Tibial nerve (tissue), 4 donors: ENCODE data around the gene SNX10. TPM values are rescaled to one million over a fixed set of nuclear protein-coding genes. Genes with fewer than 3 reads are reported as not detected.

Source experiments
- DNase-seq, 2 donors: peaks; one replicate each; pipeline ENCODE4 v3.0.0-alpha.2; 2019; ENCODE audit warnings: low spot score in 2 of 2
- H3K27ac ChIP-seq, 4 donors: fragments of 200-600 bp; sonication (generic) in 3 of 4; one replicate each; pipeline ENCODE4 v1.5.1; 2017 to 2019; ENCODE audit warnings: mild to moderate bottlenecking in 1 of 4
- H3K27me3 ChIP-seq, 2 donors: fragments of 200-600 bp; sonication (generic) in 1 of 2; one replicate each; pipeline versions ENCODE4 v1.5.1 to v1.6.0; 2017 to 2019
- H3K36me3 ChIP-seq, 3 donors: fragments of 200-600 bp; sonication (generic); one replicate each; pipeline ENCODE4 v1.5.1; 2018 to 2019
- H3K4me1 ChIP-seq, 4 donors: fragments of 200-600 bp; sonication (generic) in 3 of 4; one replicate each; pipeline ENCODE4 v1.5.1; 2017 to 2019
- H3K4me3 ChIP-seq, 4 donors: fragments of 200-600 bp; sonication (generic) in 3 of 4; one replicate each; pipeline ENCODE4 v1.5.1; 2017 to 2019; ENCODE audit warnings: mild to moderate bottlenecking in 1 of 4, moderate library complexity in 1 of 4
- H3K9me3 ChIP-seq, 4 donors: fragments of 200-600 bp; sonication (generic) in 3 of 4; one replicate each; pipeline ENCODE4 v1.5.1; 2017 to 2019
- CTCF ChIP-seq, 5 experiments: fragments of 200-600 bp in 3 of 5; fragments of 450-650 bp in 2 of 5; sonication (generic) in 3 of 5; IDR thresholded peaks; one replicate each; pipeline ENCODE4 v1.5.1; 2016 to 2019; ENCODE audit warnings: antibody characterized with exemption in 5 of 5, mild to moderate bottlenecking in 3 of 5, moderate library complexity in 2 of 5
- EP300 ChIP-seq, 2 donors: sonication (generic); formaldehyde crosslinking; IDR thresholded peaks; one replicate each; pipeline ENCODE4 v1.6.1; 2017; ENCODE audit warnings: antibody characterized with exemption in 2 of 2, mild to moderate bottlenecking in 1 of 2
- POLR2A ChIP-seq, 2 donors: fragments of 450-650 bp; IDR thresholded peaks; one replicate each; pipeline ENCODE4 v1.6.1; 2017; ENCODE audit warnings: antibody characterized with exemption in 2 of 2, mild to moderate bottlenecking in 2 of 2, moderate library complexity in 2 of 2
- WGBS, 2 donors: methylation state at CpG; one replicate each; pipeline ENCODE4 v1.1.5; 2018; 5-methylcytosine and 5-hydroxymethylcytosine counted together
- total RNA-seq, 4 donors: library from RNA; depleted of rRNA; stranded (reverse); fragments of >200 nt; gene quantifications; one replicate each; pipeline ENCODE4 v1.1.0, GENCODE V29; 2016

Gene SNX10
- total RNA-seq, 4 donors from 2014 or later, result 1.7 to 15.9 (median 2.5) TPM

- Histone ChIP-seq H3K27me3 (no peaks in the 10 kb centered on the region), H3K4me3 (no peak overlapping the region), H3K36me3 (no peaks in the 10 kb centered on the region), H3K27ac (no peak overlapping the region), H3K4me1 (no peaks in the 10 kb centered on the region), H3K9me3 (peaks cover 0 to 27% (median 2%) of the 10 kb centered on the region in 4 donors)
- 67 to 73% methylated on average over 5 of the region's 5 CpGs for WGBS, 2 donors
- DNase-seq, result no peak
- TF ChIP-seq EP300 (IDR thresholded peaks at IDR 0.05) (no peak), POLR2A (IDR thresholded peaks at IDR 0.05) (no peak), CTCF (IDR thresholded peaks at IDR 0.05) (no peak)
Measured at GRCh38 chr7:26265499-26266075, 26.1 kb upstream of the SNX10 start.

GRCh38 chr7:26267601-26268166, 24.0 kb upstream of the SNX10 start:
- 94 to 97% methylated on average over 9 of the region's 9 CpGs for WGBS, 2 donors
- Histone ChIP-seq H3K4me3 (no peak overlapping the region), H3K36me3 (no peaks in the 10 kb centered on the region), H3K27ac (no peak overlapping the region), H3K9me3 (peaks cover 0 to 27% (median 2%) of the 10 kb centered on the region in 4 donors), H3K4me1 (no peaks in the 10 kb centered on the region), H3K27me3 (no peaks in the 10 kb centered on the region)
- DNase-seq, result no peak
- TF ChIP-seq CTCF (IDR thresholded peaks at IDR 0.05) (no peak), EP300 (IDR thresholded peaks at IDR 0.05) (no peak), POLR2A (IDR thresholded peaks at IDR 0.05) (no peak)

GRCh38 chr7:26275213-26275612, 16.4 kb upstream of the SNX10 start:
- no peaks in the 10 kb centered on the region for H3K36me3 ChIP-seq
- H3K27ac ChIP-seq, result no peak overlapping the region
- DNase-seq, result no peak
- no peaks in the 10 kb centered on the region for H3K9me3 ChIP-seq
- no peaks in the 10 kb centered on the region for H3K27me3 ChIP-seq
- TF ChIP-seq CTCF (IDR thresholded peaks at IDR 0.05), result no peak
- TF ChIP-seq EP300 (IDR thresholded peaks at IDR 0.05), result no peak
- no peak for TF ChIP-seq POLR2A (IDR thresholded peaks at IDR 0.05)
- H3K4me1 ChIP-seq, result no peaks in the 10 kb centered on the region
- no peak overlapping the region for H3K4me3 ChIP-seq
- WGBS, 2 donors, result 88 to 89% methylated on average over 3 of the region's 3 CpGs

- WGBS, 2 donors, result 10 to 19% methylated on average over 1 of the region's 1 CpG
- Histone ChIP-seq H3K4me1 (no peaks in the 10 kb centered on the region), H3K27me3 (no peaks in the 10 kb centered on the region), H3K4me3 (no peak overlapping the region), H3K9me3 (no peaks in the 10 kb centered on the region), H3K27ac (no peak overlapping the region), H3K36me3 (no peaks in the 10 kb centered on the region)
- TF ChIP-seq POLR2A (IDR thresholded peaks at IDR 0.05) (no peak), CTCF (IDR thresholded peaks at IDR 0.05) (peak in 3 of 5 experiments; percentile 7 to 15 (median 9))
- no peak for DNase-seq
Measured at GRCh38 chr7:26278770-26279169, 12.9 kb upstream of the SNX10 start.

- no peaks in the 10 kb centered on the region for H3K4me1 ChIP-seq
- no peak for DNase-seq
- 78 to 81% methylated on average over 4 of the region's 4 CpGs for WGBS, 2 donors
- no peak for TF ChIP-seq EP300 (IDR thresholded peaks at IDR 0.05)
- no peak for TF ChIP-seq CTCF (IDR thresholded peaks at IDR 0.05)
- no peak for TF ChIP-seq POLR2A (IDR thresholded peaks at IDR 0.05)
- no peaks in the 10 kb centered on the region for H3K9me3 ChIP-seq
- H3K27me3 ChIP-seq, result no peaks in the 10 kb centered on the region
- H3K27ac ChIP-seq, result no peak overlapping the region
- H3K4me3 ChIP-seq, result no peak overlapping the region
- no peaks in the 10 kb centered on the region for H3K36me3 ChIP-seq
Measured at GRCh38 chr7:26279405-26279804, 12.3 kb upstream of the SNX10 start.
